ENCODE data around the gene RAB37.
A peak's percentile ranks its signal among the peaks of the same experiment; 100 is the strongest.

Gene RAB37

DNA sequence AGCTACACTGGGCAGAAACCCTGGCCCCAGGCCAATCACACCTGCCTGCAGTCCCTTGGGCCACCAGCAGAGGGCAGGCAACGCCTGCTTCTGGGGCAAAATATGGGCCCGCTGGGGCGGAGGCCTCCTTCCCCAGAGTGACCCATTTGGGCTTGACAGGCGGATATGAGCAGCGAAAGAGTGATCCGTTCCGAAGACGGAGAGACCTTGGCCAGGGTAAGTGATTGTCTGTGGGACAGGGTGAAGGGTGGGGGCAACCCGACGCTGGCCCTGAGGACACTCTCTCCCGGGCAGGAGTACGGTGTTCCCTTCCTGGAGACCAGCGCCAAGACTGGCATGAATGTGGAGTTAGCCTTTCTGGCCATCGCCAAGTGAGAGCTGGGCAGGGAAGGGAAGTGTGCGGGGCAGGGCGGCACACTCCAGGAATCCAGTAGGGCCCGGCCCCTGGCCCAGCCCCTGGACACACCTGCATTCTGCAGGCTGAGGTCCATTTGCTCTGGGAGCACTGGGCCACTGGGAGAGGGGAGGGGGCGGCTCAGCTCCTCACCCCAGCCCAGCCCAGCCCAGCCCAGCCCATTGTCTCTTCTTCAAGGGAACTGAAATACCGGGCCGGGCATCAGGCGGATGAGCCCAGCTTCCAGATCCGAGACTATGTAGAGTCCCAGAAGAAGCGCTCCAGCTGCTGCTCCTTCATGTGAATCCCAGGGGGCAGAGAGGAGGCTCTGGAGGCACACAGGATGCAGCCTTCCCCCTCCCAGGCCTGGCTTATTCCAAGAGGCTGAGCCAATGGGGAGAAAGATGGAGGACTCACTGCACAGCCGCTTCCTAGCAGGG is 7.9 kb downstream of the RAB37 start:
- DNase-seq (ENCODE audit: low spot score): peak; percentile 82

DNA sequence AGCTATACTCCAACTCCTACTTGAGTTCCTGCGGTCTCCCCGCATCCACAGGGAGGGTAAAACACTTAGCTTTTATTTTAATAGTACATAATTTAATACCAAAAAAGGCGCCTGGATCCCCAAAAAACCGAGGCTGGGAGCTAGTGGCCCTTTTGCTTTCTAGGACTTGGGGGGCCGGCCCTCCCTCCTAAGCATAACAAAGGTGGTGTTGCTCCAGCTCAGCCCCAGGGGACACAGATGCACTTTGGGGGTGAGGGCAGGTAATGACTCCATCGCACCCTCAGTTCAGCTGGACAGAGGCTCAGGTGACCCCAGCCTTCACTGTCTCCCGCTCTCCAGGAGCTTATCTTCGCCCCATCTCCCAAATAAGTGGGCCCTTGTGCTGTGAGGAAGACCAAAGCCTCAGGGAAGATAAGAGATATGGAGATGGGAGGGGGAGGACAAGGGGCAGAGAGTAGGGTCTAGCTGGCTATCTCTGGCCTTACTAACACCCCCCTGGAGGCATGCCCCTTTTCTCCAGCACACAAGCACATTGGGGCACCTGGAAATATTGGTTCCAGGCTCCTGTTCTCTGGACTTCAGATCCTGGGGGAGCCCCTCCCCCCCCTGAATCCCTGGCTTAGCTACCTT is 8.6 kb downstream of the RAB37 start:
- DNase-seq (ENCODE audit: low spot score): no peak

- no peak for DNase-seq (ENCODE audit: low spot score)
Observed at GRCh38 chr17:74746376-74746775, 9.3 kb downstream of the RAB37 start.

DNA sequence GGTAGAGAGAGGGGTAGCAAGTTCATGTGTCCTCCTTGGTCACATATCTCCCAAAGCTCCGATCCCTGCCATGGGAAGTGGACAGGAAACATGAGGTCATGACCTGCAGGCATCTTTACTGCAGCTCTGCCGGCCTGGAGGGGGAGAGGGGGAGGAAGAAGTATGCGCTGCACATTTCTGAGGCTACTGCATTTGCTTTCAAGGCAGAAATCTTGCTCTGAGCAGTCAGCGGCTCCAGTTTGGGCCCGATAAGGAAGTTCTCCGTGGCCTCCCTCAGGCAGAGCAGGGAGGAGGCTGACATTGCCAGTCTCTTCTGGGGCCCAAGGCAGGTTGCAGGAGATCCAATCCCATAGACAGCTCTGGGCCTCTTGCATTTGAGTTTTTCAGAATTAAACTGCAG is 9.9 kb downstream of the RAB37 start:
- no peak for DNase-seq (ENCODE audit: low spot score)

- no peak for DNase-seq (ENCODE audit: low spot score)
Observed at GRCh38 chr17:74748279-74748528, 11.1 kb downstream of the RAB37 start.

DNA sequence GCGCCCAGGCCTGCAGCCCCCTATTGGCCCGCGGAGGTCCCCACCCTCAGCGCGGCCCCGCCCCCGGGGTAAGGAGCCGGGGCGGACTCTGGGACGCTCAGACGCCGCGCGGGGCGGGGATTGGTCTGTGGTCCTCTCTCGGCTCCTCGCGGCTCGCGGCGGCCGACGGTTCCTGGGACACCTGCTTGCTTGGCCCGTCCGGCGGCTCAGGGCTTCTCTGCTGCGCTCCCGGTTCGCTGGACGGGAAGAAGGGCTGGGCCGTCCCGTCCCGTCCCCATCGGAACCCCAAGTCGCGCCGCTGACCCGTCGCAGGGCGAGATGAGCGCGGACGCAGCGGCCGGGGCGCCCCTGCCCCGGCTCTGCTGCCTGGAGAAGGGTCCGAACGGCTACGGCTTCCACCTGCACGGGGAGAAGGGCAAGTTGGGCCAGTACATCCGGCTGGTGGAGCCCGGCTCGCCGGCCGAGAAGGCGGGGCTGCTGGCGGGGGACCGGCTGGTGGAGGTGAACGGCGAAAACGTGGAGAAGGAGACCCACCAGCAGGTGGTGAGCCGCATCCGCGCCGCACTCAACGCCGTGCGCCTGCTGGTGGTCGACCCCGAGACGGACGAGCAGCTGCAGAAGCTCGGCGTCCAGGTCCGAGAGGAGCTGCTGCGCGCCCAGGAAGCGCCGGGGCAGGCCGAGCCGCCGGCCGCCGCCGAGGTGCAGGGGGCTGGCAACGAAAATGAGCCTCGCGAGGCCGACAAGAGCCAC is 11.6 kb downstream of the RAB37 start, which contains the start of gene NHERF1:
NHERF1 (plus strand) TSS at position 100 of the 750 bp plus-strand sequence; CDS start at position 319, 219 bp downstream.
- DNase-seq (ENCODE audit: low spot score): peak; percentile 97

DNA sequence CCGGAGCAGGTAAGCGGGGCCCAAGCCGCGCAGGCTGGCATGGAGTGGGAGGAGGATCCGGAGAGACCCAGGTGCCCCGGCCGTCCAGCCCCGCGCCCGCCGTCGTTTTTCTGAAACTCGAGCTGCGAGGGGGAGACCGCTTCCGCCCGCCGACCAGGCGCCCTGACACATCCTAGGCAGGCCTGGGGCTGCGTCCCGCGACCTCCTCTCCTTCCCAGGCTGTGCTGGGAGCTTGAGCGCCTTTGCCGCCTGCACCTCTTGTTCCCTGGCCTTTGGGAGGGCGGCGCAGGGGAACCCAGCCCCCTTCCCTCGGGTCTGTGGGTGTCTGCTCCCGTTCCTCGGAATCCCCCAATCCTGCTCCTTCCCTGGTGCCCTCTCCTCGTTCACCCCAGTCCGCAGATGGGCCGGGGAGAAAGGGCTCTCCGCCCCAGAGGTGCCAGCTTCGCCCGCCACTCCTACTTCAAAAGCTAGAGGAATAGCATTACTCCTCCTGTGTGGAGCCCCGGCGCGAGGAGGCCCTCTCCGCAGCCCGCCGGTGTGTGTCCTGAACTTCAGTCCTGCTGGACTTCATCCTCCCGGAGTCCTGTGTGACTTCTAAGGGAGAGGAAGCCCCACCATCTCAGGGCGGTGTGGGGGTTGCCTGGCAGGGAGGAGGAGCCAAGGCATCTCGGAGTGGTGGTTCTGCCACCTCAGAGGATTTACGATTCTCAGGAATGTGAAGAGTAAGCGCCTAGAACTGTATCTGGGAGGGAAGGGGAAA is 12.4 kb downstream of the RAB37 start:
- peak; percentile 37 for DNase-seq (ENCODE audit: low spot score)

- no peak for DNase-seq (ENCODE audit: low spot score)
Observed at GRCh38 chr17:74750039-74750326, 12.9 kb downstream of the RAB37 start.

DNA sequence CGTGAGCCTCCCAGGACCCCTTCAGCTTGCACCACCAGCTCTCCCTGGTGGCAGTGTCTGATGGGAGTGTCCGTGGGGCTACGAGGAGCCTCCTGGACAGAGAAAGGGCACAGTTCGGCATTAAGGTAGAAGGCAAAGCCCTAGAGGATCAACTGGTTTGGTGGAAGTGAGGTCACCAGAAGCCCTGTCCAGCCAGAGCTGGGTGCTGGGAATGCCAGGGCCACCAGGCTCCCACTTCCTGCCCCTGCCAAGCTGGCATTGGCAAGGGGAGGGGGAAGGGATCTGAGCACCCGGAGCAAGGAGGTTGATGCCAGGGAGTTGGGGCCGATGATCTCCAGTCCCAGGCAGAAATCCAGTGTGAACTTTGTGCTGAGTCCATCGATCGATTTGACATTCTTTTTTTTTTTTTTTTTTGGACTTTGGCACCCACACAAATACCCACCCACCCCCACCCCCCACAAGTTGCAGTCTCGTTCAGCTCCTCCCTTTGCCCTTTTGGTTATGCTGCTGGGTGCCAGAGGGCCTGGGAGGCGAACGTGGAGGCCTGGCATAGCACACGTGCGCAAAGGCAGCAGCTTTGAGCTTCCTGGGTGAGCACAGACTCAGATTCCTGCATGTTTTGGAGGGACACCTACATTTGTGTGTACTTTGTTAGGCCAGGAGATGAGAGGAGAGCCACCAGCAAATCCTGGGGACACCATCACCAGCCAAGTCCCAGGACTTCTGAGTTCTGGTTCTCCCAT is 13.4 kb downstream of the RAB37 start:
- DNase-seq (ENCODE audit: low spot score): no peak

DNA sequence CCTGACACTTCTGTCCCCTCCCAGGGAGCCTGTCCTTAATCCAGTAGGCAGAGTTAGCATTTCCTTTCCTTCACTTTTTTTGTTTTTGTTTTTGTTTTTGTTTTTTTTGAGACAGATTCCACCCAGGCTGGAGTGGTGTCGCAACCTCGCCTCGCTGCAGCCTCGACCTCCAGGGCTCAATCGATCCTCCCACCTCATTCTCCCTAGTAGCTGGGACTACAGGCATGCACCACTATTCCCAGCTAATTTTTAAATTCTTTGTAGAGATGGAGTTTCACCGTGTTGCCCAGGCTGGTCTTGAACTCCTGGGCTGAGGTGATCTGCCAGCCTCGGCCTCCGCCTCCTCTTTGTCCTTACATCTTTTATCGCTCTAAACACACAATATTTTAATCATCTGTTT is 15.4 kb downstream of the RAB37 start:
- DNase-seq (ENCODE audit: low spot score): no peak

DNA sequence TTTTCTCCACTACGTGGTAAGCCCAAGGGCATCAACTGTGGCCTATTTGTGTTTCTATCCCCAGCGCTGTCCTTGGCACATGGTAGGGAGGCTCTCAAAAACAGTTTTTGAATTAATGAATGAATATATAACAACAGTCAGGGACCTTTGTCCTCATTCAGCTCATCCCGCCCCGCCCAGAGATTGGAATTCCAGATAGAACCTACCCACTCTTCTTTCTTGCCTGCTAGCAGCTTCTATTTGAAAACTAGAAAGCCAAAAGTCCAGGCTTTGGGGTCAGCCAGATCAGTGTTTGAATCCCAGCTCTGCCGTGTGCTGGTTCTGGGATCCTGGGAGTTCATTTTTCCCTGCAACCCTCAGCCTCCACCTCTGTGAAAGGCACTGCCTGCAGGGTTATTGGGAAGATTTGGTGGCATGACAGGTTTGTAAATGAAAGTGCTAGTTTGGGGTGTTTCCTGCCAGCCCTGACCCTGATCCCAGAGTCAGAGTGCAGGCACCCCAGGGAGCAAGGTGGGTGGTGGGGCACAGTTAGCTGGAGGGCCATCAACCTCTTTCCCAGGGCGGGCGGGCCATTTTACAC is 15.9 kb downstream of the RAB37 start:
- no peak for DNase-seq (ENCODE audit: low spot score)

DNA sequence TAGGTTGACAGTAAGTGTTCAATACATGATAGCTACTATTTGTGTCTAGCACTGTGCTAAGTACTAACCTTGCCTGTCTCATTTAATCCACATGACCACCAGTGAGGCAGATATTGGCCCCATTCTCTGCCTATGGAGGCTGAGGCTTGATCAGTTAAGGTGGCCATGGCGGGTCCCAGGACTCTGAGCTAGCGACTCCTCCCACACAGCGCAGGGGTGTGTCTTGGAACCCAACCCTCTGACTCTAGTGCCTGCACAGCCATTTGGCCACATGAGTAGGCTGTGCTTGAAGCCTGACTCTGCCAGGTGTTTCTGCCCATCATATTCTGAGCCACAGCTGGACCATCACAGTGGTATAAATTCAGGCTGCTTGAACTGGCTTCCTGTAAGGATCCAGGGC is 17.8 kb downstream of the RAB37 start:
- DNase-seq (ENCODE audit: low spot score): no peak

GRCh38 chr17:74755533-74755932 is 18.5 kb downstream of the RAB37 start:
- DNase-seq (ENCODE audit: low spot score): no peak

- DNase-seq (ENCODE audit: low spot score): no peak
Observed at GRCh38 chr17:74756891-74757290, 19.8 kb downstream of the RAB37 start.

GRCh38 chr17:74757502-74757901 is 20.4 kb downstream of the RAB37 start:
- DNase-seq (ENCODE audit: low spot score): no peak

GRCh38 chr17:74757931-74758847 is 21.1 kb downstream of the RAB37 start:
- no peak for DNase-seq (ENCODE audit: low spot score)

- DNase-seq (ENCODE audit: low spot score): no peak
Observed at GRCh38 chr17:74758848-74759168, 21.8 kb downstream of the RAB37 start.

- no peak for DNase-seq (ENCODE audit: low spot score)
Observed at GRCh38 chr17:74759243-74759801, 22.3 kb downstream of the RAB37 start.

GRCh38 chr17:74759941-74760340 is 22.9 kb downstream of the RAB37 start:
- no peak for DNase-seq (ENCODE audit: low spot score)

GRCh38 chr17:74760404-74761105 is 23.5 kb downstream of the RAB37 start:
- no peak for DNase-seq (ENCODE audit: low spot score)

Data from germinal center (tissue), 1 donor.